A549 treated with Hydrocortisone at 1 μM for 4 hours (cell line): ENCODE data around the gene B3GNT9. TPM values are rescaled to one million over a fixed set of nuclear protein-coding genes. Genes with fewer than 3 reads are reported as not detected.

Experiments
- total RNA-seq: library from RNA; stranded (reverse); fragments of 200-300 nt; extraction: Qiagen RNA extraction; gene quantifications from 5 replicates; pipeline ENCODE4 v1.2.3, GENCODE V29; 2022

B3GNT9 gene, protein sequence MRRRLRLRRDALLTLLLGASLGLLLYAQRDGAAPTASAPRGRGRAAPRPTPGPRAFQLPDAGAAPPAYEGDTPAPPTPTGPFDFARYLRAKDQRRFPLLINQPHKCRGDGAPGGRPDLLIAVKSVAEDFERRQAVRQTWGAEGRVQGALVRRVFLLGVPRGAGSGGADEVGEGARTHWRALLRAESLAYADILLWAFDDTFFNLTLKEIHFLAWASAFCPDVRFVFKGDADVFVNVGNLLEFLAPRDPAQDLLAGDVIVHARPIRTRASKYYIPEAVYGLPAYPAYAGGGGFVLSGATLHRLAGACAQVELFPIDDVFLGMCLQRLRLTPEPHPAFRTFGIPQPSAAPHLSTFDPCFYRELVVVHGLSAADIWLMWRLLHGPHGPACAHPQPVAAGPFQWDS
- 7.0 to 9.5 TPM (median 8.9 TPM) in 5 replicates for total RNA-seq

DNA sequence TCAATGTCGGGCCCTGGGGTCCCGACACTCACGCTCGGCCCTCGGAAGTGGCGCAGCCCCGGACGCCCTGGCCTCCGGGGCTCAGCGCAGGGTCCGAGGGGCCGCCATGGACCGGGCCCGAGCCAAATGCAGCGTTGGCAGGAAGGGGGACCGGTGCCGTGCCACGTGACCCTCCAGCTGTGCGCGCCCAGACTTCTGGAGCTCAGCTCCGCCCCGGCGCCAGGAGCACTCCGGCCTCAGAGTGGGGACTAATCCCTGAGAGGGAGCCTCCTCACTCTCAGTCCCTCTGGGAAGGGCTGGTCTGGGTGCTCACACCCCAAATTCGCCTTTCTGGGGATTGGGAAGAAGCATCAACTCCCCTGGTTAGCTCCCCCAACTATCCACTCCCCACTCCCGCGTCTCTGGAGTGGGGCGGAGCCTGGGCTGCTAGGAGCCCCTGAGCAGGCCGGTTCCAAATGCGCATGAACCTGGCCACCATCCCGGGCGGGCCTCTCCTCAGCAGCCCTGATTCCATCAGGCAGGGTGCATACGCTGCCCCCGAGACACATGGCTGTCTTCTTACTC is at the start of gene B3GNT9:
TSS of gene B3GNT9 (minus strand) at position 166 of the 564 bp plus-strand sequence. CDS start 513 bp downstream, outside the sequence.

DNA sequence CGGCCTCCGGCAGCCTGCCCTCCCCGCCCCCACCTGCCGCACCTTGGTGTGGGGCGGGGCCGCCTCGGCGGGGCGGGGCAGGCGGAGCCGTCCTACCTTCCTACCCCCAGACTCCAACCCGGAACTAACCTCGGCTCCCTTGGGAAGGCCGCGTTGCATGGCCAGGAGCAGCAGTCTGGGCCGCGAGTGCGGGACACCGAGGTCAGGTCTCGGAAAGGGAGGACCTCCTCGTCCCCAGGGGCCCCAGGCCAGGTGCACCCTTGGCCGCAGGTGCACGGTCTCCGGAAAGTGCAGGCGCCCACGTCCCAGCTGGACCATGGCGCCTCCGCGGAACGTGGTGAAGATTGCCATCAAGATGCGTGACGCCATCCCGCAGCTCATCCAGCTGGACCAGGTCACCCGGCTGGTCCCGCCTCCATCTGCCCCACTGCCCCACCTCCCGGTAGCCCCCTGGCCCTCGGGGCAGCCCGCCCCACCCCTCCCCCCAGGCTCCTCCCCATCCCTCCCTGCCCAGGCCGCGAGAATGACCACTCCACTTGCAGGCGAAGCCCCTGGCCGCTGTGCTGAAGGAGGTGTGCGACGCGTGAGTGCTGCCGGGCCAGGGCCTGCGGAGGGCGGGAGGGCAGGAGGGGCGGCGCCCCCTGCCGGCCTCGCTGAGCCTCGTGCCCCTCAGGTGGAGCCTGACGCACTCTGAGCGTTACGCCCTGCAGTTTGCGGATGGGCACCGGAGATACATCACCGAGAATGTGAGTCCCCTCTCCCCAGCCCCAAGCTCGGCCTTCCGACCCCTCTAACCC is 48.4 kb upstream of the B3GNT9 start, which contains the start of gene ELMO3:
TSS of gene ELMO3 (plus strand) at position 121 of the 797 bp plus-strand sequence. CDS start at position 317, 196 bp downstream.

DNA sequence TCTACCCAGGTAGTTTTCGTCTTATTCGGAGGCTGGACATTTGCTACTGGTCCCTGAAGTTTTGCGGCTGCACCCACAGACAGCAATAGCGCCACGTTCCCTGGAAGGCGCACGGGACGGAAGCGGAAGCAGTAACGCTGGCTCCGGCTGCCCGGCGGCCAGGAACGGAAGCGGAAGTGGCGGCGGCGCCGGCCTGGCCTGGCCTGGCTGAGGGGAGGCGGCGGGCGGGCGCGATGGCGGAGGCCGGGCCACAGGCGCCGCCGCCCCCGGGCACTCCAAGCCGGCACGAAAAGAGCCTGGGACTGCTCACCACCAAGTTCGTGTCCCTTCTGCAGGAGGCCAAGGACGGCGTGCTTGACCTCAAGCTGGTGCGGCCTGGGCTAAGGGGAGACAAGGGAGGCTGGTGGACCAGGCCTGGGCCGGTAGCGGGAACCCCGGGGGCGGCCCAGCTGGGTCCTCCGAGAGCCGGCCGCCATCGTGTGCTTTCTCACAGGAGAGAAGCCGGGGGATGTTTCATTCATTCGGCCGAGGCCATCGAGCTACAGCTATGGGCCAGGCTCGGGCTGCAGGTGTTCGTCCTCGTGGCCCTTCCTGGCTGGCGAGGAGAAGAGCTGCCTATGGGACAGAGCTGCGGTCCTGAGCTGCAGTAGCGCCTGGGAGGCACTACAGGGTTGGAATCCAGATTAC is 41.3 kb upstream of the B3GNT9 start, which contains the start of gene E2F4:
TSS of gene E2F4 (plus strand) at position 161 of the 687 bp plus-strand sequence. CDS start at position 234, 73 bp downstream.

DNA sequence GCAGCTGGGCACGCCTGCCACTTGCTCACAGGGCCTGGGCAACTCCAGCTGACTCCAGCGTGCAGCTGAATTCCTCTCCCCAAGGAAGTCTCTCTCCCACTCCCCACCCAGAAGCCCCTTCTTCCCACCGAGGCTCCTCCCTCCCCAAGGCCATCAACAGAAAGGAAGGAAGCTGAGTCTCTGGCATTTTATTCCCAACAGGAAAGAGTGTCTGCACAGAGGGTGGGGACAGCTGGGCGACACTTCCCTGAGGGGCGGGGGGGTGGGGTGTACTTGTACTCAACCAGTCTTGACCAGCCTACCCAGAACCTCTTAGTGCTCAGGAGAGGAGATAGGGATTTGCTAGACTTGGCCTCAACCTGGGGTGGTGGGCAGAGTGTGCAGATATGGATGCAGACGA is 39.2 kb upstream of the B3GNT9 start, which contains the start of gene EXOC3L1:
TSS of gene EXOC3L1 (minus strand) at position 96 of the 400 bp plus-strand sequence. CDS start 460 bp downstream, outside the sequence.

DNA sequence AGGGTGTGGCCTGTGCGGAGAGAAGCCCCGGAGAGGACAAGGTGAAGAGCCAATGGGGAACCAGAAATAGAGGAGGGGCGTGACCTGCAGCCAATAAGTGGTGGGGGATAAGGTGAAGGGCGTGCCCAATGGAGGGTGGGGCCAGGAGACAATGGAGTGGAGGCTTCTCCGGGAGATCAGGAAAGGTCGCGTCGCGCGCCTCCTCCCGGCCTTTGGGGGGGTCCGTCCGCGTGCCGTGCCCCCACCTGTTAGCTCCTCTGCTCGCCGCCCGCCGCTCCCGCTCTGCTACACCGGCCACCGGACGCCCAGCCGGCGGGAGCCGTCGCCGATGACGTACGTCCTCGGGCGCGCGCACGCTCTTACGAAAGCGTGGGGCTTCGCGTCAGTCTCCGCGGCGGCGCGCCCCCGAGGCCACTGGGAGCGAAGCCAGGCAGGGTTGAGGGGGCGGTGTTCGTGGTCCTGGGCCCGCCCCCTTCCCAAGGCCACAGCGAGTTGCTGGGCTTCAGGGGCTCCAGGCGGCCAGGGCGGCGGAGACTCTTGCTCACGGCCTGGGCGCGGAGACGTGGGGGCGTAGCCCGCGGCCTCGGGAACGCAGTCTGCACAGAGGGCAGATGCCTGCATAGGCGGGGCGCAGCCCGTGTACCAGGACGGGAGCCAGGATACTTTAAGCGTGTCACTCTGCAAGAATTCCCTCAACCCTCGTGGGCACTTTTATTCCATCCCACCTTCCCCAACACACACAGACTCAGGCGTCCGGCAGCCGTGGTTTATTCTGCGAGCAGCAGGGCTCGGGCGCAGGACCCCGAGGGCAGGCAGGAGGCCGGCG is 33.0 kb upstream of the B3GNT9 start, which contains the start of gene MATCAP1:
TSS of gene MATCAP1 (minus strand) at position 337 of the 826 bp plus-strand sequence. CDS start 3,353 bp downstream, outside the sequence.

DNA sequence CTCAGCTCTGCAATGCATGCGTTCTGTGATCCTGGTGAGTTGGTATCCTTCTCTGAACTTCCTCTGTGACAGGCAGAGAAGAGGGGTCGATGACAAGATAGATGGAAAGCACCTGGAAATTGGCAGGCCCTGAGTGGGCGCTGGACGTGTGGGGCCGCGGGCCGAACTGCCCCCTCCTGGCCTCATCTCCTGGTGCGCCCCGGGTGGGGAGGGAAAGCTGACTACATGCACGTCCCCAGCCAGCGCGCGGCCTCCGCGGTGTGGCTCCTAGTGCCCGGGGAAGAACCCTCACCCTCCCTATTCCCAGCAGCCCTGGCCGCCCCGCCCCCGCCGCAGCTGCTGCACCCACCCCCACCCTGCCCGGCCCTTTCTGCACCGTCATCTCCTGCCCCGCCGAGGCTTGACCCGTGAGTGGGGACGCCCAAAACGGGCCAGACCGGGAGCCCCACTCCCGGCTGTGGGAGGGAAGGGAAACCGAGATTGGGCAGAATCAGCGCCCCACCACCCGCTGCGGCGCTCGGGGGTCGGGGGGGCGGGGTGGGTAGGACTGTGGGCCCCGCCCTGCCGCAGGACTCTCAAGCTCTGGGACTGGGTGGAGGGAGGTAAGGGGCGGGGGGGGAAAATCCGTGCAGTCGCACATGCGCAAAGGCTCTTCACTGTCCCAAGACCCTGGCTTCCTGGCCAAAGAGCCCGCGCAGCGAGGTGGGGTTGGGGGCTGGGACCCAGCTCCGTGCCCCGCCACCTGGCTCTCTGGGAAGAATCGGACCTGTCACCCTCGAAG is 19.6 kb upstream of the B3GNT9 start, which contains the start of gene NOL3:
TSS of gene NOL3 (plus strand) at position 371 of the 781 bp plus-strand sequence.

DNA sequence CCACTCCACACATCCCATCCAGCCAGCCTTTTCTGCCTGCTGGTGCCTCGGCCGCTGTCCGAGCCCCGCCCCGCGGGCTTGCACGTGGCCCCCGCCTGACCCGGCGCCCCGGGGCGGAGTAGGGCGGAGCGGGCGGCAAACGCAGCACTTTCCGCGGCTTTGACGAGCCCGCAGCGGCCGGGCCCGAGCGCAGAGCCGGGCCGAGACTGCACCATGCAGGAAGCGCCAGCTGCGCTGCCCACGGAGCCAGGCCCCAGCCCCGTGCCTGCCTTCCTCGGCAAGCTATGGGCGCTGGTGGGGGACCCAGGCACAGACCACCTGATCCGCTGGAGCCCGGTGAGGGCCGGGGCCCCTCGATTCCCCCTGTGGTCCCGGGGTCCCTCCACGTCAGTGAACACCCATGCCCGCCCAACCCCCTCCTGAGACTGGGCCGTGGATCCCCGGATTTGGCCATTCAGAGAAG is 13.8 kb upstream of the B3GNT9 start, which contains the start of gene HSF4:
TSS of gene HSF4 (plus strand) at position 147 of the 463 bp plus-strand sequence. CDS start at position 214, 67 bp downstream.

DNA sequence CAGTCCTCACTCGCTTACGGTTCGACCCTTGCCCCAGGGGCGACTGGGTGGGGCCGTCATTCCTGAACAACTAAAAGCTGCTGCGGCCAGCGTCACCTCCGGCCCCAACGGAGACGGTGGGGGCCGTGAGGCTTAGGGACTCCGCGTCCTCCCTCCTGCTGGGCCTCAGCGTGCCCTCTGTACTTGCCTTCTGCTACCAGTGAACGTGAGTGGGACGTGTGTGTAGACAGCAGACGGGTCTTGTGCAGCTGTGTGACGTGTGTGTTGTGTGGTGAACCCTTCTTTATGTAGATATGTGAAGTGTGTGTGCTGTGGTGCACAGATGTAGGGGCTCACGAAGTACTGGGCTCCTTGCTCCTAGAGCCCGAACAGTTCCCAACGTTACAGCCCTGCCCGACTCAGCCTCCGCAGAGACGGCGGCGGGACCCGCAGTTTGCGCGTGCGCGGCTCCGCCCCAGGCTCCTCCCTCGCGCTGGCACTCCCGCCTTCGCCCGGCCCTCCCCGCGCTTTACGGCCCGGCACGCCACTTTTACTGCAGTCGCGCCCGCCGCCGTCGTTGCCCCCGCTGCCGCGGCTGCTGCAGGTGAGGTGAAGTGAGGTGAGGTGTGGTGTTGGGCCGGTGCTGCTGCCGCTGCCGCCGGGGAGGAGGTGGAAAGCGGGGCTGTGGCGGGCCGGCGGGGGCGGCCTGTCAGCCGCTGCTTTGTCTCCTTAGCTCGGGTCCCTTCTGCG is 41.2 kb downstream of the B3GNT9 start, which contains the start of gene PHAF1:
TSS of gene PHAF1 (plus strand) at position 535 of the 729 bp plus-strand sequence. CDS start 235 bp downstream, outside the sequence.

Other genes with a start within 250 kb of the B3GNT9 start
- 5.9 to 7.4 TPM (median 6.6 TPM) in 5 replicates for gene CDH16, start 232.1 kb downstream of the B3GNT9 start, total RNA-seq
- gene RRAD, start 225.5 kb downstream of the B3GNT9 start, total RNA-seq, result 39.6 to 64.4 TPM (median 54.9 TPM) in 5 replicates
- gene CIAO2B, start 216.6 kb downstream of the B3GNT9 start, total RNA-seq, result 127 to 194 TPM (median 183 TPM) in 5 replicates
- 32.6 to 40.2 TPM (median 35.1 TPM) in 5 replicates for gene CES2, start 215.5 kb downstream of the B3GNT9 start, total RNA-seq
- gene CES3, start 189.7 kb downstream of the B3GNT9 start, total RNA-seq, result 2.0 to 2.5 TPM (median 2.5 TPM) in 5 replicates
- 3.4 to 4.1 TPM (median 3.7 TPM) in 5 replicates for gene CES4A, start 162.4 kb downstream of the B3GNT9 start, total RNA-seq
- 49.9 to 68.7 TPM (median 52.8 TPM) in 5 replicates for gene CBFB, start 121.8 kb downstream of the B3GNT9 start, total RNA-seq
- 24.9 to 28.4 TPM (median 25.6 TPM) in 5 replicates for gene PHAF1, start 41.1 kb downstream of the B3GNT9 start, total RNA-seq
- gene TRADD, start 8.9 kb upstream of the B3GNT9 start, total RNA-seq, result 15.1 to 22.9 TPM (median 21.6 TPM) in 5 replicates
- 6.3 to 9.6 TPM (median 8.4 TPM) in 5 replicates for gene FBXL8, start 9.0 kb upstream of the B3GNT9 start, total RNA-seq
- 13.1 to 17.8 TPM (median 14.8 TPM) in 5 replicates for gene HSF4, start 13.7 kb upstream of the B3GNT9 start, total RNA-seq
- gene NOL3, start 19.5 kb upstream of the B3GNT9 start, total RNA-seq, result 80.2 to 102 TPM (median 97.0 TPM) in 5 replicates
- gene MATCAP1, start 33.0 kb upstream of the B3GNT9 start, total RNA-seq, result 5.5 to 9.0 TPM (median 6.2 TPM) in 5 replicates
- 0.06 to 0.25 TPM (median 0.17 TPM) in 5 replicates for gene EXOC3L1, start 39.1 kb upstream of the B3GNT9 start, total RNA-seq
- 92.3 to 103 TPM (median 99.1 TPM) in 5 replicates for gene E2F4, start 41.2 kb upstream of the B3GNT9 start, total RNA-seq
- 0.76 to 1.3 TPM (median 1.2 TPM) in 5 replicates for gene ELMO3, start 48.1 kb upstream of the B3GNT9 start, total RNA-seq
- 84.1 to 104 TPM (median 91.8 TPM) in 5 replicates for gene TMEM208, start 76.1 kb upstream of the B3GNT9 start, total RNA-seq
- gene FHOD1, start 96.5 kb upstream of the B3GNT9 start, total RNA-seq, result 41.9 to 59.6 TPM (median 54.0 TPM) in 5 replicates
- gene SLC9A5, start 98.0 kb upstream of the B3GNT9 start, total RNA-seq, result 1.2 to 1.9 TPM (median 1.5 TPM) in 5 replicates
- 12.7 to 16.0 TPM (median 15.3 TPM) in 5 replicates for gene PLEKHG4, start 128.5 kb upstream of the B3GNT9 start, total RNA-seq
- gene KCTD19, start 175.7 kb upstream of the B3GNT9 start, total RNA-seq, result 0.21 to 0.53 TPM (median 0.39 TPM) in 5 replicates
- gene LRRC36, start 175.8 kb upstream of the B3GNT9 start, total RNA-seq, result 0.06 to 0.17 TPM in 2 of 5 replicates, not detected in the others
- gene TPPP3, start 242.5 kb upstream of the B3GNT9 start, total RNA-seq, result 9.5 to 13.9 TPM (median 13.7 TPM) in 5 replicates